H1 (cell line): ENCODE measurements around the gene GKN2. TPM values are rescaled to one million over a fixed set of nuclear protein-coding genes. Genes with fewer than 3 reads are reported as not detected.

Experiments used
- CTCF ChIA-PET: fragments of 300-600 bp; sonication (Branson Sonifier 250); formaldehyde crosslinking; loops from one replicate; lab custom pipeline; 2021; ENCODE audit not compliant: partially characterized antibody; lab: Charles Lee
- POLR2A ChIA-PET: fragments of 300-600 bp; sonication (Branson Sonifier 250); formaldehyde crosslinking; loops from one replicate; lab custom pipeline; 2021; ENCODE audit warnings: inconsistent platforms; ENCODE audit not compliant: partially characterized antibody; lab: Charles Lee
- DNase-seq, 2 experiments: peaks; one replicate each; pipeline versions ENCODE4 v3.0.0 to v3.0.0-alpha.2; 2010 to 2022; ENCODE audit warnings: low spot score in 2 of 2, low read depth in 1 of 2, mixed read lengths in 1 of 2
- FAIRE-seq: peaks from 2 replicates; lab custom pipeline; 2011; peaks lifted over from hg19 to GRCh38; lab: Jason Lieb, UNC
- H2AFZ ChIP-seq: 2 replicates; pipeline ENCODE4 v1.8.1; 2012; ENCODE audit warnings: low read length, inconsistent platforms
- H2AK5ac ChIP-seq: 2 replicates; pipeline ENCODE4 v1.6.1; 2013; ENCODE audit warnings: low read depth, low read length
- H2BK120ac ChIP-seq: replicated peaks from 2 replicates; pipeline ENCODE3; 2013; ENCODE audit warnings: low read depth, low read length, inconsistent platforms
- H2BK12ac ChIP-seq: 2 replicates; pipeline ENCODE4 v1.6.1; 2013; ENCODE audit warnings: low read depth, low read length
- H2BK15ac ChIP-seq: 2 replicates; pipeline ENCODE4 v1.6.1; 2013; ENCODE audit warnings: low read length
- H2BK20ac ChIP-seq: 2 replicates; pipeline ENCODE4 v1.6.1; 2013; ENCODE audit warnings: low read length
- H2BK5ac ChIP-seq: 2 replicates; pipeline ENCODE4 v1.6.1; 2013; ENCODE audit warnings: low read depth, low read length
- H3K14ac ChIP-seq: 2 replicates; pipeline ENCODE4 v1.6.1; 2013; ENCODE audit warnings: inconsistent platforms; ENCODE audit not compliant: insufficient read length
- H3K18ac ChIP-seq: 2 replicates; pipeline ENCODE4 v1.6.1; 2013; ENCODE audit warnings: low read length; ENCODE audit errors: extremely low read depth
- H3K23ac ChIP-seq: 2 replicates; pipeline ENCODE4 v1.6.1; 2013; ENCODE audit warnings: inconsistent platforms; ENCODE audit not compliant: insufficient read length
- H3K23me2 ChIP-seq: 2 replicates; pipeline ENCODE4 v1.6.1; 2013; ENCODE audit warnings: low read depth, low read length
- H3K27ac ChIP-seq: 2 replicates; pipeline ENCODE4 v1.6.1; 2011; ENCODE audit warnings: low read depth, low read length, inconsistent platforms
- H3K27me3 ChIP-seq, 4 experiments: replicated peaks in 1 of 4; 1 replicate in 1 of 4; 2 replicates in 3 of 4; pipeline versions ENCODE4 v1.6.1 to v1.8.1; 2011 to 2013; ENCODE audit warnings: low read length in 3 of 4, mild to moderate bottlenecking in 3 of 4, inconsistent platforms in 2 of 4, mixed read lengths in 2 of 4, moderate library complexity in 1 of 4; ENCODE audit not compliant: control insufficient read depth in 3 of 4, insufficient read depth in 3 of 4; ENCODE audit errors: extremely low read depth in 1 of 4
- H3K36me3 ChIP-seq, 4 experiments: 2 replicates each; pipeline versions ENCODE4 v1.6.1 to v1.8.1; 2011 to 2013; ENCODE audit warnings: mild to moderate bottlenecking in 4 of 4, low read length in 3 of 4, moderate library complexity in 2 of 4, control low read depth in 1 of 4, inconsistent platforms in 1 of 4; ENCODE audit not compliant: insufficient read depth in 4 of 4, control insufficient read depth in 2 of 4
- H3K4ac ChIP-seq: replicated peaks from 2 replicates; pipeline ENCODE3; 2013; ENCODE audit warnings: low read length, low read depth, mixed read lengths, inconsistent platforms; ENCODE audit not compliant: insufficient read length
- H3K4me1 ChIP-seq, 4 experiments: replicated peaks in 1 of 4; 1 replicate in 1 of 4; 2 replicates in 3 of 4; pipeline versions ENCODE4 v1.6.1 to v1.8.1; 2011 to 2013; ENCODE audit warnings: low read length in 3 of 4, inconsistent platforms in 2 of 4, mixed read lengths in 1 of 4; ENCODE audit not compliant: insufficient read depth in 4 of 4, control insufficient read depth in 3 of 4
- H3K4me2 ChIP-seq, 2 experiments: 2 replicates each; pipeline versions ENCODE4 v1.6.1 to v1.8.1; 2011 to 2013; ENCODE audit warnings: low read depth in 2 of 2, low read length in 2 of 2, control low read depth in 1 of 2, inconsistent platforms in 1 of 2, mild to moderate bottlenecking in 1 of 2; ENCODE audit not compliant: insufficient read depth in 1 of 2
- H3K4me3 ChIP-seq, 4 experiments: fragments of 200-600, 300-600 bp in 1 of 4; sonication (generic), shearing (Covaris generic), sonication (Bioruptor Twin) in 1 of 4; 2 replicates each; pipeline versions ENCODE4 v1.5.1 to v1.8.1; 2011 to 2016; ENCODE audit warnings: low read length in 4 of 4, low read depth in 3 of 4, control low read depth in 2 of 4, inconsistent platforms in 2 of 4, mild to moderate bottlenecking in 2 of 4, mixed read lengths in 1 of 4, moderate library complexity in 1 of 4; ENCODE audit not compliant: insufficient read depth in 2 of 4; ENCODE audit errors: extremely low read depth in 1 of 4
- H3K56ac ChIP-seq: replicated peaks from 2 replicates; pipeline ENCODE3; 2013; ENCODE audit warnings: low read depth, mild to moderate bottlenecking, mixed read lengths, low read length, inconsistent platforms; ENCODE audit not compliant: insufficient read length
- H3K79me1 ChIP-seq: 2 replicates; pipeline ENCODE4 v1.6.1; 2013; ENCODE audit warnings: low read depth, low read length, control low read depth
- H3K79me2 ChIP-seq, 2 experiments: 2 replicates each; pipeline versions ENCODE4 v1.6.1 to v1.8.1; 2012 to 2013; ENCODE audit warnings: low read length in 2 of 2, mild to moderate bottlenecking in 2 of 2, inconsistent platforms in 1 of 2; ENCODE audit not compliant: insufficient read depth in 2 of 2, control insufficient read depth in 1 of 2
- H3K9ac ChIP-seq, 4 experiments: replicated peaks in 1 of 4; 1 replicate in 1 of 4; 2 replicates in 3 of 4; pipeline versions ENCODE4 v1.6.1 to v1.8.1; 2011 to 2013; ENCODE audit warnings: low read depth in 3 of 4, low read length in 3 of 4, control low read depth in 2 of 4, mild to moderate bottlenecking in 2 of 4, moderate library complexity in 2 of 4, inconsistent platforms in 1 of 4; ENCODE audit errors: extremely low read depth in 1 of 4
- H3K9me3 ChIP-seq, 2 experiments: 2 replicates each; pipeline versions ENCODE4 v1.6.1 to v1.8.1; 2012 to 2013; ENCODE audit warnings: mild to moderate bottlenecking in 2 of 2, moderate library complexity in 2 of 2, control low read depth in 1 of 2, inconsistent platforms in 1 of 2, low read depth in 1 of 2, low read length in 1 of 2, mixed read lengths in 1 of 2; ENCODE audit not compliant: insufficient read depth in 2 of 2
- H4K20me1 ChIP-seq, 2 experiments: replicated peaks in 1 of 2; 2 replicates each; pipeline versions ENCODE3 to v1.8.1; 2011 to 2013; ENCODE audit warnings: inconsistent platforms in 2 of 2, low read length in 2 of 2, mild to moderate bottlenecking in 1 of 2; ENCODE audit not compliant: insufficient read depth in 2 of 2, control insufficient read depth in 1 of 2
- H4K5ac ChIP-seq: 2 replicates; pipeline ENCODE4 v1.6.1; 2013; ENCODE audit warnings: low read length, low read depth, mixed read lengths, inconsistent platforms; ENCODE audit not compliant: insufficient read length
- H4K8ac ChIP-seq: 2 replicates; pipeline ENCODE4 v1.8.0; 2013; ENCODE audit warnings: mild to moderate bottlenecking, moderate library complexity, low read length, inconsistent platforms; ENCODE audit not compliant: insufficient read depth; ENCODE audit errors: extremely low read depth
- H4K91ac ChIP-seq: replicated peaks from 2 replicates; pipeline ENCODE3; 2013; ENCODE audit warnings: low read length, mixed read lengths, inconsistent platforms; ENCODE audit not compliant: insufficient read length
- FOSL1 ChIP-seq: IDR thresholded peaks from 2 replicates; pipeline ENCODE4 v1.6.1; 2011; ENCODE audit warnings: mild to moderate bottlenecking, low read depth, low read length, moderate library complexity; ENCODE audit not compliant: insufficient read depth
- HDAC2 ChIP-seq, 2 experiments: fragments of 300-600 bp in 1 of 2; sonication (generic) in 1 of 2; IDR thresholded peaks; 2 replicates each; pipeline ENCODE4 v1.6.1; 2011 to 2012; ENCODE audit warnings: low read depth in 2 of 2, low read length in 2 of 2, mild to moderate bottlenecking in 2 of 2, moderate library complexity in 2 of 2, borderline replicate concordance in 1 of 2, inconsistent platforms in 1 of 2
- WGBS, 2 experiments: shearing (Covaris generic) in 1 of 2; methylation state at CpG; one replicate each; pipeline versions ENCODE4 v1.1.6 to v1.1.7; 2013 to 2015; ENCODE audit warnings: low lambda C conversion rate in 2 of 2, mixed read lengths in 2 of 2, inconsistent platforms in 1 of 2, low coverage in 1 of 2, missing lambda C conversion rate in 1 of 2; ENCODE audit not compliant: insufficient replicate concordance in 2 of 2, insufficient coverage in 1 of 2, insufficient read length in 1 of 2; ENCODE audit errors: extremely low coverage in 1 of 2, missing lambda C conversion rate in 1 of 2; 5-methylcytosine and 5-hydroxymethylcytosine counted together
- polyA plus RNA-seq, 7 experiments: library from polyadenylated mRNA; depleted of rRNA in 3 of 7; stranded (reverse) in 5 of 7; unstranded in 2 of 7; fragments of >200 nt in 5 of 7; fragments of 200-250 nt in 2 of 7; gene quantifications; 1 replicate in 5 of 7; 2 replicates in 1 of 7; 4 replicates in 1 of 7; pipeline versions ENCODE4 v1.2.1 to v1.2.3, GENCODE V29; 2011 to 2013; ENCODE audit warnings: missing spikeins in 2 of 7, mixed read lengths in 2 of 7
- total RNA-seq: library from RNA; stranded (reverse); fragmentation: NEBNext Ultra II Directional; extraction: Animal tissue kit (Norgen Biotek cat#: 25700); gene quantifications from 2 replicates; pipeline ENCODE4 v1.2.1, GENCODE V29; 2021

Gene GKN2
- total and polyA plus RNA-seq, 2 of the 8 experiments (the other 6 are each of a cell fraction or from before 2014, with no cell fraction given), result not detected

GRCh38 chr2:68907920-68908253 lies 44.8 kb downstream of the GKN2 start:
- H3K4me1 ChIP-seq, result peaks cover 0 to 7% (median 4%) of the 10 kb centered on the region in 4 experiments; a peak in 4 of 7 replicates
- WGBS, 2 experiments, result 89% methylated on average over 4 of the region's 4 CpGs; no CpG with 5 or more reads in 1 of the 2 experiments
- H2AFZ ChIP-seq, result no peak overlapping the region
- no peaks in the 10 kb centered on the region for H3K23me2 ChIP-seq
- H3K4me2 ChIP-seq, result no peak overlapping the region
- no peaks in the 10 kb centered on the region for H3K9me3 ChIP-seq
- FAIRE-seq (no peak), DNase-seq (no peak)
- H4K8ac ChIP-seq, result no peak overlapping the region
- H3K9ac ChIP-seq, result no peak overlapping the region
- H2AK5ac ChIP-seq, result peak overlapping the region; percentile 20; the same call in 1 of the 2 replicates
- H2BK120ac ChIP-seq, result no peak overlapping the region
- H2BK5ac ChIP-seq, result peak overlapping the region; percentile 58; the same call in 1 of the 2 replicates
- H3K27ac ChIP-seq, result no peak overlapping the region
- H3K27me3 ChIP-seq, result no peaks in the 10 kb centered on the region
- peak overlapping the region; percentile 53; the same call in 1 of the 2 replicates for H2BK12ac ChIP-seq
- H3K36me3 ChIP-seq, result no peaks in the 10 kb centered on the region
- no peaks in the 10 kb centered on the region for H3K79me1 ChIP-seq
- no peak overlapping the region for H2BK20ac ChIP-seq
- no peak overlapping the region for H3K4ac ChIP-seq
- H3K23ac ChIP-seq, result no peak overlapping the region
- CTCF ChIA-PET, result interaction anchor here (0.8 to 4.4 kb wide), 19 partner anchors 10 to 446 kb away, joined by 3 to 25 read pairs (median 5); no protein-coding TSS in a partner anchor
- H3K18ac ChIP-seq, result no peak overlapping the region
- no peak overlapping the region for H3K14ac ChIP-seq
- H3K56ac ChIP-seq, result no peak overlapping the region
- TF ChIP-seq HDAC2 (IDR thresholded peaks at IDR 0.05; ENCODE audit: borderline replicate concordance in 1 of 2, low read depth in 2 of 2, low read length in 2 of 2), result no peak
- TF ChIP-seq FOSL1, result no peak
- no peaks in the 10 kb centered on the region for H3K79me2 ChIP-seq
- no peaks in the 10 kb centered on the region for H4K20me1 ChIP-seq
- no peak overlapping the region for H3K4me3 ChIP-seq
- H2BK15ac ChIP-seq, result no peak overlapping the region
- POLR2A ChIA-PET, result interaction anchor here (1.4 to 1.6 kb wide), 2 partner anchors 10 to 441 kb away, joined by 4 to 5 read pairs; partner anchors contain the start of genes APLF and FBXO48
- no peak overlapping the region for H4K5ac ChIP-seq
- H4K91ac ChIP-seq, result no peak overlapping the region
